PC-9 (cell line): ENCODE results near the gene NKAIN2.

Experiments used
- CTCF ChIP-seq: fragments of 200-600 bp; sonication (generic); conservative IDR thresholded peaks from 2 replicates; pipeline ENCODE4 v1.6.1; 2017; ENCODE audit warnings: mixed run types, antibody characterized with exemption, mild to moderate bottlenecking, moderate library complexity
- EZH2 ChIP-seq: fragments of 200-600 bp; sonication (generic); IDR thresholded peaks from 2 replicates; pipeline ENCODE4 v1.8.0; 2017; ENCODE audit warnings: antibody characterized with exemption, low read depth

GRCh38 chr6:124738482-124738881 lies 934.8 kb downstream of the NKAIN2 start:
- TF ChIP-seq CTCF (no peak), EZH2 (no peak)
